ENCODE measurements around the gene PIM3.
A peak's percentile ranks its signal among the peaks of the same experiment; 100 is the strongest.

PIM3 gene

DNA sequence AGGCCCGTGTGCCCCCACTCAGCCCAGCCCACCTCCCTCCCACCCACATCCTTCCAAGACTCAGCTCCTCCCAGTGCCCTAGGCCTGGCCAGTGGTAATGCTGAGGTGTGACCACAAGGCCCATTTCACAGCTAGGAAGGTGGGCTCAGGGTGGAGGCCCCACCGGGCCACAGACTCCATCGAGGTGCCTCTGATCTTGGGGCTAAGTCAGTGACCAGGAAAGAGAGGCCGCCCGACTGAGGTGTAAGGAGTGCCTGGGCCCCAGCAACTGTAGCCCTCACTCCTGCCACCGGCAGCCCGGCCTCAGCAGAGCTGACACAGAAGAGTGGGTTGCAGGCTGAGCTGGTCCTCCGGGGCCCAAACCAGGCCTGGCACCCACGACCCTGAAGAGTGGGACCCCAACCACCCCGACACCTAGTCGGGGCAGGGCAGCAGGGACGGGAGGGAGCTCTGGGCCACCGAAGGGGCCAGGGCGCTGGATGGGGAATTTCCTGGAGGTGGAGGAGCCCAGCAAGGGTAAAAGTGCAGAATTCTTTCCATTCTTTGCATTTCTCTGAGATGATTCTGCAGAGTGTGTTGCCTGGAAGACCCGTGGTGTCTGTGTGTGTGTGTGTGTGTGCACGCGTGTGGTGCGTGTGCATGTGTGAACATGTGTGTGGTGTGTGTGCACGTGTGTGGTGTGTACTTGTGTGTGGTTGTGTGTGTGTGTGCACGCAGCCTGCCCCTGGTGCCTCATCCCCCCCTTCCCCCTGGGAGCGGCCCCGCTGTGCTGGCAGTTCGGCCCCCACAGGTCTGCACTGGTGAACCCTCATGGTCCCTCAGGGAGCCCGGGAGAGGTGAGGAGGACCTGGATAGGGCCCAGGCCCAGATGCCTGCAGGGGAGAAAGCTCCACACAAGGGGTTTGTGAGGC is 8.3 kb upstream of the PIM3 start:
- TF ChIP-seq, protein P1, sequence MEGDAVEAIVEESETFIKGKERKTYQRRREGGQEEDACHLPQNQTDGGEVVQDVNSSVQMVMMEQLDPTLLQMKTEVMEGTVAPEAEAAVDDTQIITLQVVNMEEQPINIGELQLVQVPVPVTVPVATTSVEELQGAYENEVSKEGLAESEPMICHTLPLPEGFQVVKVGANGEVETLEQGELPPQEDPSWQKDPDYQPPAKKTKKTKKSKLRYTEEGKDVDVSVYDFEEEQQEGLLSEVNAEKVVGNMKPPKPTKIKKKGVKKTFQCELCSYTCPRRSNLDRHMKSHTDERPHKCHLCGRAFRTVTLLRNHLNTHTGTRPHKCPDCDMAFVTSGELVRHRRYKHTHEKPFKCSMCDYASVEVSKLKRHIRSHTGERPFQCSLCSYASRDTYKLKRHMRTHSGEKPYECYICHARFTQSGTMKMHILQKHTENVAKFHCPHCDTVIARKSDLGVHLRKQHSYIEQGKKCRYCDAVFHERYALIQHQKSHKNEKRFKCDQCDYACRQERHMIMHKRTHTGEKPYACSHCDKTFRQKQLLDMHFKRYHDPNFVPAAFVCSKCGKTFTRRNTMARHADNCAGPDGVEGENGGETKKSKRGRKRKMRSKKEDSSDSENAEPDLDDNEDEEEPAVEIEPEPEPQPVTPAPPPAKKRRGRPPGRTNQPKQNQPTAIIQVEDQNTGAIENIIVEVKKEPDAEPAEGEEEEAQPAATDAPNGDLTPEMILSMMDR (IDR thresholded peaks at IDR 0.05; ENCODE audit: low read depth, low read length), result no peak
- peak; percentile 52 for DNase-seq (ENCODE audit: low read depth, low spot score)
- no peak overlapping the region for H3K4me3 ChIP-seq (ENCODE audit: low read depth, low read length)
- in situ Hi-C loops (cut with HindIII; ENCODE audit: low sequenced_read_pairs), result no loop called here

DNA sequence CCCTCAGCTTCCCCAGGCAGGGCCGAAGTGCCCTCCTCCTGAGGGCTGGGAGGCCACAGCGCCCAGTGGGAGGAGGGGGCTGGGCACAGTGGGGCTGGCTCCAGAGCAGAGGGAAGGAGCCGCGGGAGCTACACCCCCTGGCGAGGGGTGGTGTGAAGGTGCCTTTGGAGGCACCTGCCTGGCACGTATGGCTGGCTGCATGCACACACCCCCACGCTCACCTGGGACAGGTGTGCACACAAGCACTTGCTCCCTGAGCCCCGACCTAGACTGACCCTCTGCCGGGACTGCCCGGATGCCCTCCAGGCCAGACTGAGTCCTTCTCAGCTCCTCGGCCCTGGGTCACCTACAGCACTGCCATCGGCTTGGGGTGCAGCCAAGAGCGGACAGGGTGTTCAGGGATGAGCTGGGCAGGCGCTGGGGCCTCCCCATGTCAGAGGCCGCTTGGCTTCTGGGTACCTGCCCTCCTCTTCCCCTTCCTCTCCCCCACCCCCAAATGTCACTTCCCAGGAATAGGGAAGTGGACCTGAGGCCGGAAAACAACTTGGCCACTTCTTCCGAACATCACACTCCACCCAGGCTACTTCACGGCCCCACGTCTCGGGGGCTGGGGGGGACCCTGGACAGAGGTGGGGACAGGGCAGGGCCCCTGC is 7.4 kb upstream of the PIM3 start:
- TF ChIP-seq, protein P1 (IDR thresholded peaks at IDR 0.05; ENCODE audit: low read depth, low read length), result no peak
- in situ Hi-C loops (cut with HindIII; ENCODE audit: low sequenced_read_pairs), result no loop called here
- no peak overlapping the region for H3K4me3 ChIP-seq (ENCODE audit: low read depth, low read length)
- no peak for DNase-seq (ENCODE audit: low read depth, low spot score)

DNA sequence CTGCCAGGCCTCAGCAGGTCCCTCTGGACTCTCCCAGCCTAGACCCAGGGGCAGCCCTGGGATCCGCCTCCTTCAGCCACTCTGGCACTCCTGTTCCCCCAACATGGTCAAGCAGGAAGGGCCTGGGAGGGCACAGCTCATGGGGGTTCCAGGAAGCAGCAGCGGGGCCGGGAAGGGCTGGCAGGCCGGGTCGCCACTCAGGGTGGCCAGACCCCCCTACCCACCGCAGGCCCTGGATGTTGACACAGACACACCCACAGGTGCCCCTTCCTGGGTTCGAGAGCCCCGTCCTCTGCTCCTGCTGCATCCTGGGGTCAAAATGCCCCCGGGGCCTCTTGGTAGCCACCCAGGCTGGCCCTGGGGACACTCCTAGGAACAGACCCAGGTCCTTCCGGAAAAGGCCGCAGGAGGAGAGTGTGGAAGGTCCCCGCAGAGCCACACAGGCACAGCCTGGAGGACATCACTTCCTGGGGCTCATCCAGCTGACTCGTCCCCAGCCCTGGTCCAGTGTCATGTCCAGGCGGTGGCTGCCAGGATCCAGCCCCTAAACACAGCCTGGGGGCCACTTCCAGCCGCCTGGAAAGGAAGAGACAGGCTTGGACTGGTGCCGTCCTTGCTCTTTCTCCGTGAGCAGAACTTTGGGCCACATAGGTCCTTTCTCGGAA is 6.8 kb upstream of the PIM3 start:
- no peak overlapping the region for H3K4me3 ChIP-seq (ENCODE audit: low read depth, low read length)
- in situ Hi-C loops (cut with HindIII; ENCODE audit: low sequenced_read_pairs), result no loop called here
- no peak for DNase-seq (ENCODE audit: low read depth, low spot score)
- TF ChIP-seq, protein P1 (IDR thresholded peaks at IDR 0.05; ENCODE audit: low read depth, low read length), result no peak

DNA sequence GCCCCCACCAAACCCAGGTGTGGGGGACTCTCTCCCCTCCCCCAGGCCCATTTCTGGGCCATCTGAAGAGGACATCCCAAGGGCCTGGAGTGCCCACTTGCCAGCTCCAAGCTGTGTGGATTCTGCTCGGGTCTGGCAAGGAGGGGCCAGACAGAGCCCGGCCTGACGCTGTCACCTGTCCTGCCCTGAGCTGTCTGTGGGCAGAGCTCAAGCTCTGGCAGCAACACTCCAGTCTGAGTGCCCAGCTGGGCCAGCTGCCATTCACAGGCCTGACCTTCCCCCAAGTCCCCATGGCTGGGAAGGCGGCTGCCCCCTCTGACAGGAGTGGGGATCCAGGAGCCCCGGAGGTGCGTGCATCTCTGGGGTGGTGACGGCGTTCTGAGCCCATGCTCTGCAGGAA is 6.2 kb upstream of the PIM3 start:
- H3K4me3 ChIP-seq (ENCODE audit: low read depth, low read length), result no peak overlapping the region
- DNase-seq (ENCODE audit: low read depth, low spot score), result no peak
- in situ Hi-C loops (cut with HindIII; ENCODE audit: low sequenced_read_pairs), result no loop called here
- TF ChIP-seq, protein P1 (IDR thresholded peaks at IDR 0.05; ENCODE audit: low read depth, low read length), result no peak

DNA sequence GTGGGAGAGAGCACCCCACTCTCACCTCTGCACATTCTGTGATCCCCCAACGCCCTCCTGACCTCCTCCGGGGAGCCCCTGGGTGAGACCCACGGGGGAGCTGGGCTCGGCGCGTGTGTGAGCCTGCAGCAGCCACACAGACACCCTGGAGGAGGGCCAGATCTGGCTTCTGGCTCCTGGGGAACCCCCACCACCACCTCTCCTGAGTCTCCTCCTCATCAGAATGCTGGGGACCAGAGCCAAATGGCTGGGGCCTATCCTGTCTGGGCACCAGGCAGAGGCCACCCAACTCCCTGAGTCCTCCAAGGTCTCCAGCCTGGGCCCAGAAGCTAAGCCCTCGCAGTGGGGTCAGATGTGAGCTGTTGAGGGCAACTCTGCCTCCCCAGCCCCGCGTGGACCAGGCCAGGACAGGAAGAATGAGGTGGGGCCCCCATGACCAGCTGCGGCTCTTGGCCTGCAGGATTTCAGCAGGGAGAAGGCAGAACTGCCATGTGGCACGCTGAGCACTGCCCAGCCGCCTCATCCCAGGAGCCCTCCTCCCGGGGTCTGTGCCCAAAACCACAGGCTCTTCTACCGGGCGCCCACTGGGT is 5.5 kb upstream of the PIM3 start:
- no peak overlapping the region for H3K4me3 ChIP-seq (ENCODE audit: low read depth, low read length)
- TF ChIP-seq, protein P1 (IDR thresholded peaks at IDR 0.05; ENCODE audit: low read depth, low read length), result no peak
- no peak for DNase-seq (ENCODE audit: low read depth, low spot score)
- in situ Hi-C loops (cut with HindIII; ENCODE audit: low sequenced_read_pairs), result no loop called here
